Measurements from ENCODE around the gene FOXK2.

The FOXK2 gene

DNA sequence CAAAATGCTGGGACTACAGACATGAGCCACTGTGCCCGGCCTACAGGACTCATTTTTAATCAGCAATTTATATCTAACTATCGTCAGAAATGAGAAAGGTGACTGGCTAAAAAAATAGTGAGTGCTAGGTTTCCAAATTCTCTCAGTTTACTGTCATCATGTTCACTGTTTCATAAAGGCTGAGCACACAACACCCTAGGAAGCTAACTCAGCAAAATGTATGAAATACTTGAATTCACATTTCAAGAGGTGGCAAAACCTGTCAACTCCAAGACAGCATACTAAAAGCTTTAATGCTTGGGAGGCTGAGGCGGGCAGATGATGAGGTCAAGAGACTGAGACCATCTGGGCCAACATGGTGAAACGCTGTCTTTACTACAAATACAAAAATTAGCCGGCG, 112.0 kb downstream of the FOXK2 start:
- H3K9me3 ChIP-seq = no peaks in the 10 kb centered on the region
- no peak overlapping the region for H3K4me3 ChIP-seq
- peaks cover 13 to 52% (median 29%) of the 10 kb centered on the region in 3 donors for H3K36me3 ChIP-seq
- H3K27me3 ChIP-seq = no peaks in the 10 kb centered on the region
- TF ChIP-seq, protein P1, sequence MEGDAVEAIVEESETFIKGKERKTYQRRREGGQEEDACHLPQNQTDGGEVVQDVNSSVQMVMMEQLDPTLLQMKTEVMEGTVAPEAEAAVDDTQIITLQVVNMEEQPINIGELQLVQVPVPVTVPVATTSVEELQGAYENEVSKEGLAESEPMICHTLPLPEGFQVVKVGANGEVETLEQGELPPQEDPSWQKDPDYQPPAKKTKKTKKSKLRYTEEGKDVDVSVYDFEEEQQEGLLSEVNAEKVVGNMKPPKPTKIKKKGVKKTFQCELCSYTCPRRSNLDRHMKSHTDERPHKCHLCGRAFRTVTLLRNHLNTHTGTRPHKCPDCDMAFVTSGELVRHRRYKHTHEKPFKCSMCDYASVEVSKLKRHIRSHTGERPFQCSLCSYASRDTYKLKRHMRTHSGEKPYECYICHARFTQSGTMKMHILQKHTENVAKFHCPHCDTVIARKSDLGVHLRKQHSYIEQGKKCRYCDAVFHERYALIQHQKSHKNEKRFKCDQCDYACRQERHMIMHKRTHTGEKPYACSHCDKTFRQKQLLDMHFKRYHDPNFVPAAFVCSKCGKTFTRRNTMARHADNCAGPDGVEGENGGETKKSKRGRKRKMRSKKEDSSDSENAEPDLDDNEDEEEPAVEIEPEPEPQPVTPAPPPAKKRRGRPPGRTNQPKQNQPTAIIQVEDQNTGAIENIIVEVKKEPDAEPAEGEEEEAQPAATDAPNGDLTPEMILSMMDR (IDR thresholded peaks at IDR 0.05) = no peak
- intact Hi-C loops (cut with DNase I; ENCODE audit: low total_unique reads) = no loop called here
- DNase-seq = no peak
- no peak overlapping the region for H3K27ac ChIP-seq
- no peaks in the 10 kb centered on the region for H3K4me1 ChIP-seq

DNA sequence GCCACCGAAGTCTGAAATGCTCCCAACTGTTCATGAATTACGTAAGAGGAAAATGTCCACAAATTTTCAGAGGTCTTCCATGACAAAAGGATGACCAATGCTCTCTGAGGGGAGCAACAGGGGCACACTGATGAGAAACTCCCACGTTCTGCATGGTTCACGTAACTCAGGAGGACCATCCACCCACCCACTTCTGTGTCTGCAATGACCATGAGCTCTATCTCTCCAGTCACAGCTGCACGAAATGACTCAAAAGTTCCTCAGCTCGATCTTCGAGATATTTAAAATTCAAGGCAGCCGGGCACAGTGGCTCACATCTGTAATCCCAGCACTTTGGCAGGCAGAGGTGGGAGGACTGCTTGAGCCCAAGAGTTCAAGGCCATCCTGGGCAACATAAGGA, 112.9 kb downstream of the FOXK2 start:
- H3K4me1 ChIP-seq = no peaks in the 10 kb centered on the region
- no peak for DNase-seq
- no peaks in the 10 kb centered on the region for H3K9me3 ChIP-seq
- intact Hi-C loops (cut with DNase I; ENCODE audit: low total_unique reads) = no loop called here
- TF ChIP-seq, protein P1 (IDR thresholded peaks at IDR 0.05) = no peak
- H3K27ac ChIP-seq = no peak overlapping the region
- no peaks in the 10 kb centered on the region for H3K27me3 ChIP-seq
- peaks cover 13 to 49% (median 27%) of the 10 kb centered on the region in 3 donors for H3K36me3 ChIP-seq
- no peak overlapping the region for H3K4me3 ChIP-seq

DNA sequence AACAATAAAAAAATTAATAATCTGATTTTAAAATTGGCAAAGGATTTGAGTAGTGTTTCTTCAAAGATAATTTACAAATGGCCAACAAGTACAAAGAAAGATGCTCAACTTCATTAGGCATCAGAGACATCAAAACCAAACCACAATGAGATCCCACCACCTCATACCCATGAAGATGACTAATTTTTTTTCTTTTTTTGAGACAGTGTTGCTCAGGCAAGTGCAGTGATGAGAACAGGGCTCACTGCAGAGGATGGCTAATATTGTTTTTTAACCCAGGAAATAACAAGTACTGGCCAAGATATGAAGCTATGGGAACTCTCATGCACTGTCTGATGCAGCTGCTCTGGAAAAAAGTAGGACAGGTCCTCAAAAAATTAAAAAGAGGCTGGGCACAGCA, 113.8 kb downstream of the FOXK2 start:
- Histone ChIP-seq H3K36me3 (peaks cover 9 to 40% (median 18%) of the 10 kb centered on the region in 3 donors), H3K27me3 (no peaks in the 10 kb centered on the region), H3K27ac (no peak overlapping the region), H3K9me3 (no peaks in the 10 kb centered on the region), H3K4me1 (no peaks in the 10 kb centered on the region), H3K4me3 (no peak overlapping the region)
- no peak for DNase-seq
- TF ChIP-seq, protein P1 (IDR thresholded peaks at IDR 0.05) = no peak
- intact Hi-C loops (cut with DNase I; ENCODE audit: low total_unique reads) = no loop called here

DNA sequence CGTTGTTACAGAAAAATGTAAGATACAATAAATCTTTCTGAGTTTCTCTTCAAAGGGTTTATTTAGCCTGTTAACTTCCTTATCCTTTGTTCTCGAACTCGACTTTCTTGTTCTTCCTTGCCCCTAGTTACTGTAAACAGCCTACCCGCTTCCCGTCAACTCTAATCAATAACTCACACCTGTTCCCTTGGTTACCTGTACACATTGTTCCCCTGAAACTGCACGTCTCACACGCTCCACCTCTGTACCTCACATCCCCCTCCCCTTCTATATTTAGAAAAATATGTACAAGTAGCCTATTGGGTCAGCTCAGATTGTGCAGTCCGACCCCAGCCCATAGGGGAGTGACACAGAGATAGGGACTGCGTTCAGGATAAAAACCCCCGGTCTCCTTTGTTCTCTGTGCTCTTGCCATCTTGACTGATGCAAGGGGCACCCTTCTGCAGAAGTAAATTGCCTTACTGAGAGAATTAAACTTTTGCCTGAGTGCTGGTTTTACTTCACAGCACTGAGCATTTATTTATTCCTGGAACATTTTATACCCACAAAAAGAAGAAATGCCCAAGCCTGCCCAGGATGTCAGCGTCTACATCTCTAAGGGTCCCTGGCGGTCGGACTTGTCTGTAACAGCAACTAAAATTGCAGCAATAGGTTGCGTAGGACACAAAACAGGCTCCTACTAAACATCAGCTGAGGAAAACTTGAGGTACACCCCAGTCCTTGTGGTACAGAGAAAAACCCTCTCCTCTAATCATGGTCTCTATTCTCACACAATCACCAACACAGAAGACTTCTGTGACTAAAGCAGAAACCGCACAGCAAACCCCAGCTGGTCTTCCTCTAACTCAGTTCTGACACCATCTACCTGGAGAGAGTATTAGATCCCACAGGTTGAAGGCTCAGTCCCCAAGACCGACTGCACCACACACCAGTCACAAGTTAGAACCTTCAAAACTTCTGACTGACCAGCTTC, 117.4 kb downstream of the FOXK2 start:
- Histone ChIP-seq H3K36me3 (peaks cover 2 to 44% (median 16%) of the 10 kb centered on the region in 3 donors), H3K27ac (no peak overlapping the region), H3K4me1 (peaks cover 0 to 12% (median 0%) of the 10 kb centered on the region in 4 donors), H3K27me3 (no peaks in the 10 kb centered on the region), H3K4me3 (no peak overlapping the region), H3K9me3 (no peaks in the 10 kb centered on the region)
- DNase-seq = no peak
- intact Hi-C loops (cut with DNase I; ENCODE audit: low total_unique reads) = no loop called here
- TF ChIP-seq, protein P1 (IDR thresholded peaks at IDR 0.05) = no peak

DNA sequence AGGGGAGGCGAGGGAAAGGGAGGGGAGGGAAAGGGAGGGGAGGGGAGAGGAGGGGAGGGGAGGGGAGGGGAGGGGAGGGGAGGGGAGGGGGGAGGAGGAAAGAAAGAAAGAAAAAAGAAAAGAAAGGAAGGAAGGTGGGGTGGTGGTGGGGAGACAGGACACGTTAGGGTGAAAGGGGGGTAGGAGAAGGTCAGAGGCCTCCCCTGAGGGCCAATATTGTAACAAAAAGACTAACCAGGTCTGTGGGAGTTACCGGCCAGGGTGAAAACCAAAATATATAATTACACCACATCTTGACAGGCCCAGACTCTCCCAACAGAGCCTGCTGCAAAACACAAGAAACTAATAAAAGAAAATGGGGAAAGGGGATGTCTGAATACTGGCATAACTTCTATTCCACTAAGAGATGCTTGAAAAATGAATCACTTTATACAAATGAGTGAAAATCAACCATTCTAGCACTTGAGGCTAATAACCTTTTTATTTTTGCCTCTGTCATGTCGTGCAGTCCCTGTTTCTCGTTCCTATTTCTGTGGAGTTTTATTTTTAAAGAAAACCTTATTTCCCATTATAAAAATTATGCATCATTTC, 118.7 kb downstream of the FOXK2 start:
- no peak for DNase-seq
- TF ChIP-seq, protein P1 (IDR thresholded peaks at IDR 0.05) = no peak
- no peak overlapping the region for H3K27ac ChIP-seq
- no peaks in the 10 kb centered on the region for H3K27me3 ChIP-seq
- intact Hi-C loops (cut with DNase I; ENCODE audit: low total_unique reads) = no loop called here
- no peaks in the 10 kb centered on the region for H3K9me3 ChIP-seq
- H3K4me1 ChIP-seq = peaks cover 0 to 18% (median 0%) of the 10 kb centered on the region in 4 donors
- peaks cover 15 to 58% (median 29%) of the 10 kb centered on the region in 3 donors for H3K36me3 ChIP-seq
- H3K4me3 ChIP-seq = no peak overlapping the region
